HepG2 (cell line): Measurements from ENCODE around the gene GNG4. TPM values are rescaled to one million over a fixed set of nuclear protein-coding genes. Genes with fewer than 3 reads are reported as not detected.

Experiments
- AKAP8 ChIP-seq: sonication (generic); formaldehyde crosslinking; IDR thresholded peaks from 2 replicates; pipeline ENCODE4 v1.5.1; 2020; ENCODE audit warnings: mild to moderate bottlenecking, missing genetic modification reagents
- DPF2 ChIP-seq: sonication (generic); formaldehyde crosslinking; IDR thresholded peaks from 2 replicates; pipeline ENCODE4 v1.4.0; 2020; ENCODE audit warnings: mild to moderate bottlenecking, low read depth, missing genetic modification reagents, borderline replicate concordance
- FOSL2 ChIP-seq: sonication (generic); formaldehyde crosslinking; IDR thresholded peaks from 2 replicates; pipeline ENCODE4 v1.4.0; 2020; ENCODE audit warnings: missing genetic modification reagents
- GABPB1 ChIP-seq: IDR thresholded peaks from 2 replicates; pipeline ENCODE4 v1.6.1; 2016; ENCODE audit warnings: mild to moderate bottlenecking, missing genetic modification reagents, moderate library complexity, missing compliant biosample characterization
- HNF4G ChIP-seq, 2 experiments: sonication (generic) in 1 of 2; formaldehyde crosslinking in 1 of 2; IDR thresholded peaks; 2 replicates each; pipeline versions ENCODE4 v1.4.0 to v1.6.1; 2011 to 2020; ENCODE audit warnings: borderline replicate concordance in 2 of 2, low read depth in 2 of 2, mild to moderate bottlenecking in 2 of 2, low read length in 1 of 2, missing genetic modification reagents in 1 of 2, moderate library complexity in 1 of 2
- IKZF5 ChIP-seq: IDR thresholded peaks from 2 replicates; pipeline ENCODE4 v1.6.1; 2018; ENCODE audit warnings: missing genetic modification reagents, mild to moderate bottlenecking, missing compliant biosample characterization
- ISL2 ChIP-seq: sonication (generic); formaldehyde crosslinking; IDR thresholded peaks from 2 replicates; pipeline ENCODE4 v1.5.0; 2020; ENCODE audit warnings: missing genetic modification reagents
- MEIS2 ChIP-seq: sonication (generic); formaldehyde crosslinking; IDR thresholded peaks from 2 replicates; pipeline ENCODE4 v1.9.0; 2021; ENCODE audit warnings: mild to moderate bottlenecking, missing genetic modification reagents
- MYPOP ChIP-seq: sonication (generic); formaldehyde crosslinking; IDR thresholded peaks from 2 replicates; pipeline ENCODE4 v1.8.1; 2023; ENCODE audit warnings: mild to moderate bottlenecking, moderate library complexity, missing genetic modification reagents
- RARA ChIP-seq: IDR thresholded peaks from 2 replicates; pipeline ENCODE4 v1.6.1; 2016; ENCODE audit warnings: missing genetic modification reagents, missing compliant biosample characterization
- SNAPC4 ChIP-seq: sonication (generic); formaldehyde crosslinking; IDR thresholded peaks from 2 replicates; pipeline ENCODE4 v1.4.0; 2020; ENCODE audit warnings: mild to moderate bottlenecking, missing genetic modification reagents
- SPEN ChIP-seq: sonication (generic); formaldehyde crosslinking; IDR thresholded peaks from 2 replicates; pipeline ENCODE4 v1.5.1; 2020; ENCODE audit warnings: low read depth, mild to moderate bottlenecking, missing genetic modification reagents
- ZMYM2 ChIP-seq: sonication (generic); formaldehyde crosslinking; IDR thresholded peaks from 2 replicates; pipeline ENCODE4 v1.8.0; 2022; ENCODE audit warnings: mild to moderate bottlenecking, missing genetic modification reagents
- ZNF770 ChIP-seq: sonication (generic); formaldehyde crosslinking; IDR thresholded peaks from 2 replicates; pipeline ENCODE4 v1.5.0; 2020; ENCODE audit warnings: mild to moderate bottlenecking, missing genetic modification reagents
- polyA plus RNA-seq, 8 experiments: library from polyadenylated mRNA; depleted of rRNA in 3 of 8; stranded (reverse) in 7 of 8; unstranded in 1 of 8; fragments of >200 nt; fragmentation: Illumina TruSeq in 4 of 8; extraction: Trizol in 4 of 8; gene quantifications; 2 replicates each; pipeline versions ENCODE4 v1.2.1 to v1.2.3, GENCODE V29; 2011 to 2016; ENCODE audit warnings: low read depth in 4 of 8, missing spikeins in 1 of 8, mixed read lengths in 1 of 8; ENCODE audit not compliant: insufficient read depth in 1 of 8
- total RNA-seq, 5 experiments: library from RNA; depleted of rRNA; stranded (reverse); fragments of >200 nt; fragmentation: Illumina TruSeq; extraction: Trizol; gene quantifications; 2 replicates each; pipeline ENCODE4 v1.2.3, GENCODE V29; 2016; ENCODE audit warnings: low read depth in 1 of 5

GNG4 gene
- total and polyA plus RNA-seq, 2 of the 13 experiments (the other 11 are each of a cell fraction or from before 2014, with no cell fraction given) = 27.1 to 69.5 TPM

- TF ChIP-seq IKZF5 (CRISPR knock-in tag) (peak; percentile 80; the same call in 1 of the 2 replicates), ISL2 (CRISPR knock-in tag) (peak; percentile 57; the same call in 1 of the 2 replicates), DPF2 (CRISPR knock-in tag) (peak; percentile 70; the same call in 1 of the 2 replicates), MEIS2 (CRISPR knock-in tag) (peak; percentile 59; the same call in 1 of the 2 replicates), SPEN (peak; percentile 96; the same call in 1 of the 2 replicates), ZMYM2 (CRISPR knock-in tag) (peak; percentile 99), HNF4G (IDR thresholded peaks at IDR 0.05; ENCODE audit: borderline replicate concordance, low read depth, low read length) (peak; percentile 85), HNF4G (CRISPR knock-in tag; IDR thresholded peaks at IDR 0.05; ENCODE audit: borderline replicate concordance, low read depth) (peak; percentile 95), FOSL2 (peak; percentile 56), ZNF770 (CRISPR knock-in tag) (peak; percentile 97), SNAPC4 (CRISPR knock-in tag) (0 out of 2 replicates have a peak, but pooled peaks have one; percentile 49), GABPB1 (CRISPR knock-in tag) (peak; percentile 53; the same call in 1 of the 2 replicates), MYPOP (peak; percentile 54; the same call in 1 of the 2 replicates), RARA (CRISPR knock-in tag) (peak; percentile 83), AKAP8 (CRISPR knock-in tag) (0 out of 2 replicates have a peak, but pooled peaks have one; percentile 28)
Measured at GRCh38 chr1:235647537-235647936, 2.0 kb downstream of the GNG4 start (continued).
